K562 (cell line): ENCODE data around the gene CASD1. TPM values are rescaled to one million over a fixed set of nuclear protein-coding genes. Genes with fewer than 3 reads are reported as not detected.

Experiments used
- ATAC-seq: fragments of 200-7000 bp; cut with Tn5 transposase; 3 replicates; pipeline ENCODE4 v1.9.1; 2020; ENCODE audit warnings: moderate library complexity
- BruUV-seq: library from RNA; stranded (reverse); fragments of 400-500 nt; replicated peaks from 2 replicates; lab custom pipeline; 2021; lab: Mats Ljungman, UMichigan
- CTCF ChIA-PET: fragments of 300-600 bp; formaldehyde crosslinking; extraction: SDS; loops from one replicate; lab custom pipeline; 2021; ENCODE audit warnings: low intra/inter-chr PET ratio; lab: Yijun Ruan, JAX
- POLR2A ChIA-PET: fragments of 300-600, 350-650 bp; sonication (Branson Sonifier 250); formaldehyde crosslinking; extraction: SDS; loops from one replicate; lab custom pipeline; 2021; ENCODE audit warnings: antibody characterized with exemption, inconsistent platforms; lab: Yijun Ruan, JAX
- DNase-seq, 4 experiments: peaks; one replicate each; pipeline versions ENCODE4 v3.0.0 to v3.0.0-alpha.2; 2011 to 2018; ENCODE audit warnings: low spot score in 3 of 4, mixed read lengths in 3 of 4; ENCODE audit errors: extremely low read depth in 1 of 4
- FAIRE-seq: peaks from 2 replicates; lab custom pipeline; 2011; peaks lifted over from hg19 to GRCh38; lab: Jason Lieb, UNC
- H2AFZ ChIP-seq: 2 replicates; pipeline ENCODE4 v1.6.0; 2011; ENCODE audit warnings: low read depth, low read length, control low read depth, inconsistent platforms
- H3K27ac ChIP-seq: fragments of 200-600 bp; 3 replicates; pipeline ENCODE4 v1.8.0; 2011; ENCODE audit warnings: low read depth, mild to moderate bottlenecking, control low read depth, inconsistent platforms, low read length, moderate library complexity, mixed read lengths; ENCODE audit errors: extremely low read depth
- H3K27me3 ChIP-seq, 2 experiments: fragments of 300-600 bp in 1 of 2; 2 replicates in 1 of 2; 3 replicates in 1 of 2; pipeline versions ENCODE4 v1.6.0 to v1.8.0; 2011; ENCODE audit warnings: inconsistent platforms in 2 of 2, low read length in 2 of 2, mild to moderate bottlenecking in 1 of 2, mixed read lengths in 1 of 2, moderate library complexity in 1 of 2; ENCODE audit not compliant: control insufficient read depth in 2 of 2, insufficient read depth in 2 of 2
- H3K36me3 ChIP-seq: fragments of 300-600 bp; 3 replicates; pipeline ENCODE4 v1.8.0; 2011; ENCODE audit warnings: mild to moderate bottlenecking, low read length, inconsistent platforms; ENCODE audit not compliant: control insufficient read depth, insufficient read depth
- H3K4me1 ChIP-seq, 2 experiments: fragments of 200-600 bp in 1 of 2; replicated peaks in 1 of 2; 2 replicates in 1 of 2; 3 replicates in 1 of 2; pipeline versions ENCODE4 v1.5.1 to v1.8.0; 2011; ENCODE audit warnings: inconsistent platforms in 2 of 2, low read length in 2 of 2, mild to moderate bottlenecking in 1 of 2, mixed read lengths in 1 of 2, moderate library complexity in 1 of 2; ENCODE audit not compliant: control insufficient read depth in 2 of 2, insufficient read depth in 2 of 2
- H3K4me2 ChIP-seq: 2 replicates; pipeline ENCODE4 v1.6.1; 2011; ENCODE audit warnings: low read length, control low read depth, inconsistent platforms, mixed read lengths; ENCODE audit not compliant: insufficient read depth
- H3K4me3 ChIP-seq: fragments of 200-600 bp; sonication (generic), shearing (Covaris generic); 2 replicates; pipeline ENCODE4 v1.5.1; 2016; ENCODE audit warnings: control low read depth, inconsistent platforms
- H3K79me2 ChIP-seq: fragments of 200-600 bp; 3 replicates; pipeline ENCODE4 v1.8.0; 2011; ENCODE audit warnings: low read length, inconsistent platforms; ENCODE audit not compliant: control insufficient read depth, insufficient read depth
- H3K9ac ChIP-seq, 2 experiments: 2 replicates each; pipeline versions ENCODE4 v1.6.0 to v1.6.1; 2011; ENCODE audit warnings: low read depth in 2 of 2, low read length in 2 of 2, control low read depth in 1 of 2, inconsistent platforms in 1 of 2, mild to moderate bottlenecking in 1 of 2, mixed read lengths in 1 of 2; ENCODE audit not compliant: insufficient read depth in 1 of 2
- H3K9me1 ChIP-seq: one replicate; pipeline ENCODE4 v1.6.0; 2011; ENCODE audit warnings: inconsistent platforms, mild to moderate bottlenecking, low read length, moderate library complexity; ENCODE audit not compliant: control insufficient read depth, insufficient read depth
- H3K9me3 ChIP-seq: replicated peaks from 2 replicates; pipeline ENCODE4 v1.5.1; 2011; ENCODE audit warnings: low read depth, low read length, inconsistent platforms; ENCODE audit not compliant: control insufficient read depth, insufficient read depth
- H4K20me1 ChIP-seq: replicated peaks from 2 replicates; pipeline ENCODE4 v1.6.1; 2011; ENCODE audit warnings: low read length, inconsistent platforms, mixed read lengths; ENCODE audit not compliant: control insufficient read depth, insufficient read depth
- CBFB ChIP-seq: sonication (generic); formaldehyde crosslinking; IDR thresholded peaks from 2 replicates; pipeline ENCODE4 v1.4.0; 2020; ENCODE audit warnings: mild to moderate bottlenecking, missing genetic modification reagents
- DACH1 ChIP-seq: fragments of 450-650 bp; IDR thresholded peaks from 2 replicates; pipeline ENCODE4 v1.6.1; 2018; ENCODE audit not compliant: partially characterized antibody
- E2F3 ChIP-seq: fragments of 250-450 bp; sonication (Bioruptor Pico); IDR thresholded peaks from 2 replicates; pipeline ENCODE4 v1.4.0; 2020; ENCODE audit warnings: mild to moderate bottlenecking
- ELF1 ChIP-seq: fragments of 200-800 bp; sonication (Bioruptor generic); IDR thresholded peaks from 2 replicates; pipeline ENCODE4 v1.6.1; 2016; ENCODE audit warnings: missing genetic modification characterization, missing compliant biosample characterization
- ETV5 ChIP-seq: sonication (generic); formaldehyde crosslinking; IDR thresholded peaks from 2 replicates; pipeline ENCODE4 v1.4.0; 2020; ENCODE audit warnings: low read depth, mild to moderate bottlenecking, missing genetic modification reagents
- HCFC1 ChIP-seq: IDR thresholded peaks from 2 replicates; pipeline ENCODE4 v1.6.1; 2012; ENCODE audit warnings: low read depth, low read length, improper control_type of control experiment
- HDGF ChIP-seq: fragments of 450-650 bp; IDR thresholded peaks from 2 replicates; pipeline ENCODE4 v1.6.1; 2016
- JUNB ChIP-seq: fragments of 450-650 bp; formaldehyde crosslinking; conservative IDR thresholded peaks from 2 replicates; pipeline ENCODE4 v1.4.0; 2020; ENCODE audit warnings: mild to moderate bottlenecking
- KLF16 ChIP-seq: IDR thresholded peaks from 2 replicates; pipeline ENCODE4 v1.6.1; 2016; ENCODE audit warnings: antibody characterized with exemption
- LARP7 ChIP-seq: fragments of 450-650 bp; IDR thresholded peaks from 2 replicates; pipeline ENCODE4 v1.6.1; 2016
- NCOA6 ChIP-seq: fragments of 450-650 bp; IDR thresholded peaks from 2 replicates; pipeline ENCODE4 v1.6.1; 2017; ENCODE audit warnings: mild to moderate bottlenecking
- NFE2 ChIP-seq: IDR thresholded peaks from 2 replicates; pipeline ENCODE4 v1.6.1; 2014; ENCODE audit warnings: antibody characterized with exemption, low read depth
- SMARCA4 ChIP-seq: fragments of 450-650 bp; IDR thresholded peaks from 2 replicates; pipeline ENCODE4 v1.6.1; 2016
- SNIP1 ChIP-seq: fragments of 450-650 bp; IDR thresholded peaks from 2 replicates; pipeline ENCODE4 v1.7.1; 2017; ENCODE audit warnings: low read depth, mild to moderate bottlenecking
- SREBF1 ChIP-seq: fragments of 150-350 bp; IDR thresholded peaks from 2 replicates; pipeline ENCODE4 v1.6.1; 2014; ENCODE audit warnings: antibody characterized with exemption, low read depth, low read length, borderline replicate concordance
- SRSF3 ChIP-seq: fragments of 200-400 bp; formaldehyde crosslinking; IDR thresholded peaks from 2 replicates; pipeline ENCODE4 v1.6.1; 2016; ENCODE audit warnings: mild to moderate bottlenecking, low read length, moderate library complexity; ENCODE audit not compliant: insufficient read depth
- TBP ChIP-seq: optimal IDR thresholded peaks from 2 replicates; pipeline ENCODE3; 2011; ENCODE audit warnings: low read depth, low read length, improper control_type of control experiment
- ZNF184 ChIP-seq: sonication (generic); formaldehyde crosslinking; IDR thresholded peaks from 2 replicates; pipeline ENCODE4 v1.5.0; 2020; ENCODE audit warnings: missing genetic modification reagents
- ZNF311 ChIP-seq: fragments of 250-450 bp; sonication (Bioruptor Pico); IDR thresholded peaks from 2 replicates; pipeline ENCODE4 v1.4.0; 2020; ENCODE audit warnings: mild to moderate bottlenecking, moderate library complexity
- WGBS: fragments of 100-300 bp; shearing (Covaris generic); methylation state at CpG from one replicate; pipeline ENCODE4 v1.1.6; 2016; ENCODE audit warnings: low coverage, mixed read lengths; ENCODE audit not compliant: insufficient coverage; ENCODE audit errors: missing lambda C conversion rate; 5-methylcytosine and 5-hydroxymethylcytosine counted together
- in situ Hi-C: fragments of 300-500 bp; cut with MboI; formaldehyde crosslinking; loops from 4 replicates; pipeline ENCODE4 v1.15.0; 2018; ENCODE audit warnings: inconsistent platforms, mixed read lengths
- intact Hi-C: fragments of 100-400 bp; cut with micrococcal nuclease; formaldehyde crosslinking; loops from 2 replicates; pipeline ENCODE4 v1.14.2; 2022
- polyA plus RNA-seq, 8 experiments: library from polyadenylated mRNA; depleted of rRNA in 4 of 8; stranded (reverse) in 5 of 8; unstranded in 3 of 8; fragments of >200 nt; fragmentation: Nextera tagmentation in 2 of 8; fragmentation: Illumina TruSeq in 1 of 8; extraction: Ambion mirVana in 2 of 8; extraction: Trizol in 1 of 8; gene quantifications; 2 replicates each; pipeline versions ENCODE4 v1.2.1 to v1.2.3, GENCODE V29; 2011 to 2014; ENCODE audit warnings: inconsistent platforms in 1 of 8, missing spikeins in 1 of 8
- total RNA-seq, 7 experiments: library from RNA; depleted of rRNA in 6 of 7; stranded (reverse); fragments of >200 nt in 6 of 7; fragmentation: Illumina TruSeq in 2 of 7; extraction: Trizol in 2 of 7; gene quantifications; 2 replicates each; pipeline versions ENCODE4 v1.2.1 to v1.2.3, GENCODE V29; 2011 to 2021; ENCODE audit warnings: low replicate concordance in 1 of 7
- TF ChIP-seq, protein P1 (sequence below): fragments of 250-450 bp; sonication (Bioruptor Pico); IDR thresholded peaks from 2 replicates; pipeline ENCODE4 v1.9.0; 2021; ENCODE audit warnings: mild to moderate bottlenecking
- TF ChIP-seq, protein P2 (sequence below), 3 experiments: fragments of 200-800 bp in 1 of 3; sonication (Bioruptor generic) in 1 of 3; sonication (generic) in 1 of 3; formaldehyde crosslinking in 1 of 3; IDR thresholded peaks; 2 replicates each; pipeline versions ENCODE4 v1.6.1 to v1.8.0; 2016 to 2022; ENCODE audit warnings: mild to moderate bottlenecking in 2 of 3, missing compliant biosample characterization in 2 of 3, missing genetic modification characterization in 2 of 3, missing genetic modification reagents in 1 of 3

Gene CASD1
- total and polyA plus RNA-seq, 9 of the 15 experiments (the other 6 are each of a cell fraction or from before 2014, with no cell fraction given) = 1.2 to 8.2 (median 4.8) TPM

DNA sequence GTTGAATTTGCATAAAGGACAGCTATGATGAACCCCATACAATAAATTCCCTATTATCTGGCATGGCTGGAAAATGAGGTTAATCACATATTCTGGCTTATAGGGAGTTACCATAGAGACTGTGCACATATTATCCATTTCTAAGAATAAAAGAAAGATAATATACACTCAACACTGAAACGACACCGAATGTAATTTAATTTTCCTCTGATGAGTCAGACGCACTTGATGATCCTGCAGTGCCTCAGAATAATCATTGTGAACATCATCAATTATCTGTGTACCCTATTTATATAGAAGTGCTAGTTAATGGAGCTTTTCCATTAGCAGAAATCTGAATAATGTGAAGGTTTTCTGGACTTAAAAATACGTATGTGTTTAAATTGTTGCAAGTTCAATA is 86.1 kb downstream of the CASD1 start:
- BruUV-seq = no TSS peak
- no peak overlapping the region for H3K4me2 ChIP-seq
- FAIRE-seq = no peak
- no peak for ATAC-seq
- in situ Hi-C loops = no loop called here
- no peak overlapping the region for H3K4me3 ChIP-seq
- no peak overlapping the region for H3K27ac ChIP-seq
- DNase-seq = no peak
- H3K9ac ChIP-seq = no peak overlapping the region
- TF ChIP-seq KLF16 = no peak
- TF ChIP-seq E2F3 = no peak
- TF ChIP-seq SREBF1 = no peak
- no peak for TF ChIP-seq ZNF184 (CRISPR knock-in tag)
- TF ChIP-seq, protein P1, sequence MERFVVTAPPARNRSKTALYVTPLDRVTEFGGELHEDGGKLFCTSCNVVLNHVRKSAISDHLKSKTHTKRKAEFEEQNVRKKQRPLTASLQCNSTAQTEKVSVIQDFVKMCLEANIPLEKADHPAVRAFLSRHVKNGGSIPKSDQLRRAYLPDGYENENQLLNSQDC (CRISPR knock-in tag) = no peak
- TF ChIP-seq JUNB (CRISPR knock-in tag) = no peak
- no peak for TF ChIP-seq ETV5
- no peak for TF ChIP-seq CBFB (CRISPR knock-in tag)
- H3K79me2 ChIP-seq = no peaks in the 10 kb centered on the region
- H3K9me3 ChIP-seq = no peaks in the 10 kb centered on the region
- WGBS = 2% methylated on average over 4 of the region's 4 CpGs
- H3K27me3 ChIP-seq = no peaks in the 10 kb centered on the region
- no peaks in the 10 kb centered on the region for H3K36me3 ChIP-seq
- POLR2A ChIA-PET = no interaction called here
- intact Hi-C loops = no loop called here
- no peaks in the 10 kb centered on the region for H3K9me1 ChIP-seq
- no peaks in the 10 kb centered on the region for H4K20me1 ChIP-seq
- no peak overlapping the region for H2AFZ ChIP-seq
- H3K4me1 ChIP-seq = no peaks in the 10 kb centered on the region
- CTCF ChIA-PET = no interaction called here

DNA sequence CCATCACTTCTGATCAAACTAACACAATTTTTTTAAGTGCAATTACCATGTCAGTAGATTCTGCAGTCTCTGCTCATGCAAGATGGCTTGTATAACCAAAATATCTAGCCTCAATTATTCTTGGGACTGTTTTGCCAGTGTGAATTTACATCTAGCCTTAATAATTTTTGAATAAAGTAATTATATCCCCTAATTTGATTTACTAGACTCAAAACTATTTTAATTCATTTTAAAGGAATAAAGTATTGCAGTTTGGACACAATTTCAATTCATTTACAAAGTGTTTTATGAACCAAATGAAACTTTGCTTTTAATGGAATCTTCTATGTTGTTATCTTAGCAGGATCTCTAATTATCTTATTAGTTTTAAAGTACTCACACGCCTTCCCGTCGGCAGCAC is 90.7 kb downstream of the CASD1 start:
- Histone ChIP-seq H3K9me1 (no peaks in the 10 kb centered on the region), H3K27me3 (no peaks in the 10 kb centered on the region), H3K4me2 (no peak overlapping the region), H3K4me3 (no peak overlapping the region), H2AFZ (no peak overlapping the region), H3K79me2 (no peaks in the 10 kb centered on the region), H3K9ac (no peak overlapping the region), H3K9me3 (no peaks in the 10 kb centered on the region), H4K20me1 (no peaks in the 10 kb centered on the region), H3K36me3 (no peaks in the 10 kb centered on the region), H3K27ac (no peak overlapping the region), H3K4me1 (no peaks in the 10 kb centered on the region)
- intact Hi-C loops (no loop called here), in situ Hi-C loops (no loop called here)
- FAIRE-seq (no peak), DNase-seq (no peak), ATAC-seq (no peak)
- WGBS = 5% methylated on average over 3 of the region's 3 CpGs
- ChIA-PET POLR2A (no interaction called here), CTCF (no interaction called here)
- no TSS peak for BruUV-seq
- TF ChIP-seq LARP7 = no peak
- TF ChIP-seq NFE2 = no peak
- TF ChIP-seq ZNF311 = no peak
- no peak for TF ChIP-seq SMARCA4
- no peak for TF ChIP-seq TBP
- no peak for TF ChIP-seq SRSF3
- no peak for TF ChIP-seq SNIP1
- TF ChIP-seq HDGF = no peak
- no peak for TF ChIP-seq NCOA6
- TF ChIP-seq ELF1 = no peak
- TF ChIP-seq DACH1 = no peak
- TF ChIP-seq, protein P2, sequence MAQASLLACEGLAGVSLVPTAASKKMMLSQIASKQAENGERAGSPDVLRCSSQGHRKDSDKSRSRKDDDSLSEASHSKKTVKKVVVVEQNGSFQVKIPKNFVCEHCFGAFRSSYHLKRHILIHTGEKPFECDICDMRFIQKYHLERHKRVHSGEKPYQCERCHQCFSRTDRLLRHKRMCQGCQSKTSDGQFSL (CRISPR knock-in tag; IDR thresholded peaks at IDR 0.05) = no peak
- TF ChIP-seq, protein P2 (tag; IDR thresholded peaks at IDR 0.05) = no peak
- no peak for TF ChIP-seq HCFC1
